Measurements from ENCODE around the gene CTU1. TPM values are rescaled to one million over a fixed set of nuclear protein-coding genes. Genes with fewer than 3 reads are reported as not detected.

Gene CTU1
- total RNA-seq, 1 experiment from 2014 or later = 26.5 TPM

GRCh38 chr19:51107406-51108065 is 673 bp downstream of the CTU1 start:
- peak; percentile 47 for DNase-seq (ENCODE audit: low read depth)

GRCh38 chr19:51103926-51104341 is 4.3 kb downstream of the CTU1 start:
- DNase-seq (ENCODE audit: low read depth) = no peak

GRCh38 chr19:51102991-51103390 is 5.2 kb downstream of the CTU1 start:
- no peak for DNase-seq (ENCODE audit: low read depth)

- no peak for DNase-seq (ENCODE audit: low read depth)
Observed at GRCh38 chr19:51101171-51101865, 6.9 kb downstream of the CTU1 start.

- no peak for DNase-seq (ENCODE audit: low read depth)
Observed at GRCh38 chr19:51100601-51101000, 7.6 kb downstream of the CTU1 start.

GRCh38 chr19:51099047-51099382 is 9.2 kb downstream of the CTU1 start:
- DNase-seq (ENCODE audit: low read depth) = no peak

- no peak for DNase-seq (ENCODE audit: low read depth)
Observed at GRCh38 chr19:51098365-51099046, 9.7 kb downstream of the CTU1 start.

- no peak for DNase-seq (ENCODE audit: low read depth)
Observed at GRCh38 chr19:51097796-51098195, 10.4 kb downstream of the CTU1 start.

- DNase-seq (ENCODE audit: low read depth) = peak; percentile 55
Observed at GRCh38 chr19:51097166-51097738, 11.0 kb downstream of the CTU1 start.

GRCh38 chr19:51096473-51097165 is 11.6 kb downstream of the CTU1 start:
- no peak for DNase-seq (ENCODE audit: low read depth)

- no peak for DNase-seq (ENCODE audit: low read depth)
Observed at GRCh38 chr19:51094696-51095279, 13.4 kb downstream of the CTU1 start.

- DNase-seq (ENCODE audit: low read depth) = peak; percentile 21
Observed at GRCh38 chr19:51093510-51094345, 14.5 kb downstream of the CTU1 start.

GRCh38 chr19:51093101-51093500 is 15.1 kb downstream of the CTU1 start:
- no peak for DNase-seq (ENCODE audit: low read depth)

- DNase-seq (ENCODE audit: low read depth) = no peak
Observed at GRCh38 chr19:51091895-51092873, 16.0 kb downstream of the CTU1 start.

GRCh38 chr19:51091126-51091525 is 17.1 kb downstream of the CTU1 start:
- no peak for DNase-seq (ENCODE audit: low read depth)

- peak; percentile 20 for DNase-seq (ENCODE audit: low read depth)
Observed at GRCh38 chr19:51090471-51090870, 17.7 kb downstream of the CTU1 start.

- no peak for DNase-seq (ENCODE audit: low read depth)
Observed at GRCh38 chr19:51089786-51090185, 18.4 kb downstream of the CTU1 start.

- no peak for DNase-seq (ENCODE audit: low read depth)
Observed at GRCh38 chr19:51086153-51086850, 21.9 kb downstream of the CTU1 start.
